ENCODE results near the gene MED25.

The MED25 gene

GRCh38 chr19:49833599-49833998, 15.5 kb downstream of the MED25 start:
- H3K27me3 ChIP-seq (ENCODE audit: control insufficient read depth, insufficient read depth, low read length), result no peaks in the 10 kb centered on the region
- H3K27ac ChIP-seq (ENCODE audit: low read depth, low read length), result no peak overlapping the region
- no peak overlapping the region for H3K4me3 ChIP-seq (ENCODE audit: low read depth, low read length)
- H3K9me3 ChIP-seq (ENCODE audit: control insufficient read depth, insufficient read depth, low read depth, low read length), result no peaks in the 10 kb centered on the region
- H3K9ac ChIP-seq (ENCODE audit: low read length), result no peak overlapping the region
- no peaks in the 10 kb centered on the region for H3K4me1 ChIP-seq (ENCODE audit: control insufficient read depth, insufficient read depth, low read length)
- peaks cover 85% of the 10 kb centered on the region for H3K36me3 ChIP-seq (ENCODE audit: control insufficient read depth, insufficient read depth, low read length)

DNA sequence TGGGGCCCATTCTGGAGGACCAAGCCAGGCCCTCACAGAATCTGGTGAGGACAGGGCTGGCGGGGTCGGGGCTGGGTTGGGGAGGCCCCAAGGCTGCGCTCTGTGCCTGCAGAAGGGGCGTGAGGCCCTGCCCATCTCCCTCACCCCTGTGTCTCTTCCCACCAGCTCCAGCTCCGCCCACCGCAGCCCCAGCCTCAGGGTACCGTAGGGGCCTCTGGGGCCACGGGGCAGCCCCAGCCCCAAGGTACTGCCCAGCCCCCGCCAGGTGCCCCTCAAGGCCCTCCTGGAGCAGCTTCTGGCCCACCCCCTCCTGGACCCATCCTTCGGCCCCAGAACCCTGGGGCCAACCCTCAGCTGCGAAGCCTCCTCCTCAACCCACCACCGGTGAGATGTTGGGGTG, 17.5 kb downstream of the MED25 start:
- H3K27me3 ChIP-seq (ENCODE audit: control insufficient read depth, insufficient read depth, low read length), result no peaks in the 10 kb centered on the region
- no peak overlapping the region for H3K9ac ChIP-seq (ENCODE audit: low read length)
- no peaks in the 10 kb centered on the region for H3K4me1 ChIP-seq (ENCODE audit: control insufficient read depth, insufficient read depth, low read length)
- H3K36me3 ChIP-seq (ENCODE audit: control insufficient read depth, insufficient read depth, low read length), result peaks cover 96% of the 10 kb centered on the region
- no peak overlapping the region for H3K27ac ChIP-seq (ENCODE audit: low read depth, low read length)
- no peak overlapping the region for H3K4me3 ChIP-seq (ENCODE audit: low read depth, low read length)
- H3K9me3 ChIP-seq (ENCODE audit: control insufficient read depth, insufficient read depth, low read depth, low read length), result no peaks in the 10 kb centered on the region

GRCh38 chr19:49836176-49837008, 18.3 kb downstream of the MED25 start:
- Histone ChIP-seq H3K9ac (ENCODE audit: low read length) (no peak overlapping the region), H3K36me3 (ENCODE audit: control insufficient read depth, insufficient read depth, low read length) (peaks cover 93% of the 10 kb centered on the region)

GRCh38 chr19:49837009-49837310, 18.9 kb downstream of the MED25 start:
- Histone ChIP-seq H3K4me1 (ENCODE audit: control insufficient read depth, insufficient read depth, low read length) (no peaks in the 10 kb centered on the region), H3K9me3 (ENCODE audit: control insufficient read depth, insufficient read depth, low read depth, low read length) (no peaks in the 10 kb centered on the region), H3K27me3 (ENCODE audit: control insufficient read depth, insufficient read depth, low read length) (no peaks in the 10 kb centered on the region), H3K9ac (ENCODE audit: low read length) (no peak overlapping the region), H3K36me3 (ENCODE audit: control insufficient read depth, insufficient read depth, low read length) (peaks cover 88% of the 10 kb centered on the region), H3K27ac (ENCODE audit: low read depth, low read length) (no peak overlapping the region), H3K4me3 (ENCODE audit: low read depth, low read length) (no peak overlapping the region)

More at GRCh38 chr19:49836176-49837008, 18.3 kb downstream of the MED25 start:
- H3K4me3 ChIP-seq (ENCODE audit: low read depth, low read length), result no peak overlapping the region
- no peaks in the 10 kb centered on the region for H3K9me3 ChIP-seq (ENCODE audit: control insufficient read depth, insufficient read depth, low read depth, low read length)
- H3K27ac ChIP-seq (ENCODE audit: low read depth, low read length), result no peak overlapping the region
- no peaks in the 10 kb centered on the region for H3K27me3 ChIP-seq (ENCODE audit: control insufficient read depth, insufficient read depth, low read length)
- H3K4me1 ChIP-seq (ENCODE audit: control insufficient read depth, insufficient read depth, low read length), result no peaks in the 10 kb centered on the region

- no peaks in the 10 kb centered on the region for H3K27me3 ChIP-seq (ENCODE audit: control insufficient read depth, insufficient read depth, low read length)
- no peak overlapping the region for H3K9ac ChIP-seq (ENCODE audit: low read length)
- H3K36me3 ChIP-seq (ENCODE audit: control insufficient read depth, insufficient read depth, low read length), result peaks cover 83% of the 10 kb centered on the region
- H3K4me1 ChIP-seq (ENCODE audit: control insufficient read depth, insufficient read depth, low read length), result no peaks in the 10 kb centered on the region
- H3K27ac ChIP-seq (ENCODE audit: low read depth, low read length), result no peak overlapping the region
- H3K4me3 ChIP-seq (ENCODE audit: low read depth, low read length), result no peak overlapping the region
- no peaks in the 10 kb centered on the region for H3K9me3 ChIP-seq (ENCODE audit: control insufficient read depth, insufficient read depth, low read depth, low read length)
Observed at GRCh38 chr19:49837425-49837824, 19.3 kb downstream of the MED25 start.

GRCh38 chr19:49838885-49839588, 20.9 kb downstream of the MED25 start:
- Histone ChIP-seq H3K36me3 (ENCODE audit: control insufficient read depth, insufficient read depth, low read length) (peaks cover 67% of the 10 kb centered on the region), H3K9me3 (ENCODE audit: control insufficient read depth, insufficient read depth, low read depth, low read length) (no peaks in the 10 kb centered on the region), H3K27ac (ENCODE audit: low read depth, low read length) (no peak overlapping the region)

DNA sequence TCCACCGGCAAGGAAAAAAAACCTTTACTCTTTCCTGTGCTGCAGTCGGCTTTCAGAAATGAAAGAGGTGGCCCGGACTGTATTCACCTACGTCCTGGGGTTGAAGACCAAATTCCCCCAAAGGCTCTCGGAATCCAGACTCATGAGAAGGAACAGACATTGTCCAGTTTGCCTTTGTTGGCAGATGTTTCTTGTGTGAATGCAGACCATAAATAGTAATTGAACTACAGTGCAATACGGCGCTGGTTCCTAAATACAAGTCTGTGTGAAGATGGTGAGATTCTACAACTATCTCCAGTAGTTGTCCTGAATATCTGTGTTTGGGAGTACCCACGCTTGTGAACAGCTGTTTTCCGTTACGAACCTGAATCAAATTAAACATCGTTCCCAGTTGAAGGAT, 21.6 kb downstream of the MED25 start:
- H3K27me3 ChIP-seq (ENCODE audit: control insufficient read depth, insufficient read depth, low read length), result no peaks in the 10 kb centered on the region
- no peak overlapping the region for H3K27ac ChIP-seq (ENCODE audit: low read depth, low read length)
- no peak overlapping the region for H3K9ac ChIP-seq (ENCODE audit: low read length)
- H3K9me3 ChIP-seq (ENCODE audit: control insufficient read depth, insufficient read depth, low read depth, low read length), result no peaks in the 10 kb centered on the region
- H3K4me1 ChIP-seq (ENCODE audit: control insufficient read depth, insufficient read depth, low read length), result no peaks in the 10 kb centered on the region
- peaks cover 60% of the 10 kb centered on the region for H3K36me3 ChIP-seq (ENCODE audit: control insufficient read depth, insufficient read depth, low read length)
- H3K4me3 ChIP-seq (ENCODE audit: low read depth, low read length), result no peak overlapping the region

More at GRCh38 chr19:49838885-49839588, 20.9 kb downstream of the MED25 start:
- H3K4me1 ChIP-seq (ENCODE audit: control insufficient read depth, insufficient read depth, low read length), result no peaks in the 10 kb centered on the region
- no peaks in the 10 kb centered on the region for H3K27me3 ChIP-seq (ENCODE audit: control insufficient read depth, insufficient read depth, low read length)
- no peak overlapping the region for H3K4me3 ChIP-seq (ENCODE audit: low read depth, low read length)
- H3K9ac ChIP-seq (ENCODE audit: low read length), result no peak overlapping the region

GRCh38 chr19:49840321-49840720, 22.2 kb downstream of the MED25 start:
- Histone ChIP-seq H3K36me3 (ENCODE audit: control insufficient read depth, insufficient read depth, low read length) (peaks cover 54% of the 10 kb centered on the region), H3K9me3 (ENCODE audit: control insufficient read depth, insufficient read depth, low read depth, low read length) (no peaks in the 10 kb centered on the region), H3K4me1 (ENCODE audit: control insufficient read depth, insufficient read depth, low read length) (no peaks in the 10 kb centered on the region), H3K27me3 (ENCODE audit: control insufficient read depth, insufficient read depth, low read length) (no peaks in the 10 kb centered on the region), H3K27ac (ENCODE audit: low read depth, low read length) (no peak overlapping the region), H3K9ac (ENCODE audit: low read length) (no peak overlapping the region), H3K4me3 (ENCODE audit: low read depth, low read length) (no peak overlapping the region)

DNA sequence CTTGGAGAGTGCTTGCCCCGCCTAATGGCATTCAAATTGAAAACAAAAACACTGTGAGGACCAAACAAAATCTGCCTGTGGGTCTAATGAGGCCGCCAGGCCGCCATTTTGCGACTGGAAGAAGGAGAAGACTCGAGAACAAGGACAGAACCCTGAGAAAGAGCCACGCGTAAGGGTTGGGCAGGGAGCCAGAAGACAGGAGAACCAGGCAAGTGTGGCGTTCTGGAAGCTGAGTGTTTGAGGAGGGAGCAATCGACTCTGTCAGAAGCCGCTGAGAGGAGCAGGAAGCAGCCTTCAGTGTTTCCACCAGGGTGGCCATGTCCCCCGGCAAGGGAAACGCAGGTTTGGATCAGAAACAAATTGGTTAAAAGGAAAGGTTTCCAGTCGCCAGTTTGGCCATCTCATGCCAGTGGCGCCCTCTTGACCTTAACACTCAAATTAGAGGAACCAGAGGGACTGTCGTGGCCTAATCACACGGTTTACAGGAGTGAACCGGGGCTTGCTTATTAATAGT, 22.7 kb downstream of the MED25 start:
- Histone ChIP-seq H3K36me3 (ENCODE audit: control insufficient read depth, insufficient read depth, low read length) (peaks cover 49% of the 10 kb centered on the region), H3K9ac (ENCODE audit: low read length) (no peak overlapping the region), H3K4me1 (ENCODE audit: control insufficient read depth, insufficient read depth, low read length) (no peaks in the 10 kb centered on the region), H3K27me3 (ENCODE audit: control insufficient read depth, insufficient read depth, low read length) (no peaks in the 10 kb centered on the region), H3K27ac (ENCODE audit: low read depth, low read length) (no peak overlapping the region), H3K4me3 (ENCODE audit: low read depth, low read length) (no peak overlapping the region), H3K9me3 (ENCODE audit: control insufficient read depth, insufficient read depth, low read depth, low read length) (no peaks in the 10 kb centered on the region)

DNA sequence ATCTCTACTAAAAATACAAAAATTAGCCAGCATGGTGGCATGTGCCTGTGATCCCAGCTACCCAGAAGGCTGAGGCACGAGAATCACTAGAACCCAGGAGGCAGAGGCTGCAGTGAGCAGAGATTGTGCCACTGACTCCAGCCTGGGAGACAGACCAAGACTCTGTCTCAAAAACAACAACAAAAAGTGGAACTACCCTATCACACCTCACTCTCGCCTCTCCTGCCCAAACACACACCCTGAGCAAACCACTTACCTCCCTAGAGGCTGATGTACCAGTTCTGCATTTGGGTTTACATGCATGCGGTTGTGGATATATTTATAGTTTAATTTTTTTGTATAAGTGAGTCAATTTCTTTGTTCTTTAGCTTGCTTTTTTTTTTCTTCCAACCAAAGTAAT, 25.2 kb downstream of the MED25 start:
- Histone ChIP-seq H3K4me1 (ENCODE audit: control insufficient read depth, insufficient read depth, low read length) (no peaks in the 10 kb centered on the region), H3K9ac (ENCODE audit: low read length) (no peak overlapping the region), H3K4me3 (ENCODE audit: low read depth, low read length) (no peak overlapping the region), H3K9me3 (ENCODE audit: control insufficient read depth, insufficient read depth, low read depth, low read length) (no peaks in the 10 kb centered on the region), H3K27me3 (ENCODE audit: control insufficient read depth, insufficient read depth, low read length) (no peaks in the 10 kb centered on the region), H3K36me3 (ENCODE audit: control insufficient read depth, insufficient read depth, low read length) (peaks cover 27% of the 10 kb centered on the region), H3K27ac (ENCODE audit: low read depth, low read length) (no peak overlapping the region)
